SK-N-MC (cell line): ENCODE measurements around the gene UCKL1.
"Not testable (repeated sequence)": the region's sequence is repeated elsewhere in the genome, so short reads cannot be mapped to it uniquely, and the experiment has no call there.

Source experiments
- DNase-seq: peaks from one replicate; pipeline ENCODE4 v3.0.0-alpha.2; 2011; ENCODE audit warnings: low read depth, low spot score
- H3K27ac ChIP-seq: fragments of 200-600 bp; sonication (generic); 2 replicates; pipeline ENCODE4 v1.5.1; 2016; ENCODE audit warnings: mixed run types
- H3K36me3 ChIP-seq: fragments of 200-600 bp; sonication (generic); 2 replicates; pipeline ENCODE4 v1.6.1; 2017; ENCODE audit warnings: antibody characterized with exemption, low read length, mixed read lengths; ENCODE audit not compliant: insufficient read depth
- H3K4me3 ChIP-seq: fragments of 200-600 bp; sonication (generic); 2 replicates; pipeline ENCODE4 v1.5.1; 2016
- H3K9ac ChIP-seq: fragments of 200-600 bp; sonication (generic); 2 replicates; pipeline ENCODE4 v1.8.0; 2017; ENCODE audit warnings: mixed run types, mixed read lengths; ENCODE audit not compliant: insufficient read length
- H3K9me3 ChIP-seq: fragments of 200-600 bp; sonication (generic); 2 replicates; pipeline ENCODE4 v1.6.1; 2017; ENCODE audit warnings: low read depth, mild to moderate bottlenecking, antibody characterized with exemption, low read length, moderate library complexity, mixed read lengths
- EZH2 ChIP-seq: fragments of 200-600 bp; sonication (generic); IDR thresholded peaks from one replicate; pipeline ENCODE4 v1.6.1; 2017; ENCODE audit warnings: antibody characterized with exemption
- FOXP2 ChIP-seq: optimal IDR thresholded peaks from 2 replicates; pipeline ENCODE3; 2011; ENCODE audit warnings: mild to moderate bottlenecking, moderate library complexity; ENCODE audit not compliant: insufficient read depth; ENCODE audit errors: extremely low read length, control extremely low read depth
- POLR2AphosphoS5 ChIP-seq: IDR thresholded peaks from 2 replicates; pipeline ENCODE4 v1.6.1; 2012; ENCODE audit warnings: mild to moderate bottlenecking, low read depth, low read length, borderline replicate concordance

The UCKL1 gene

DNA sequence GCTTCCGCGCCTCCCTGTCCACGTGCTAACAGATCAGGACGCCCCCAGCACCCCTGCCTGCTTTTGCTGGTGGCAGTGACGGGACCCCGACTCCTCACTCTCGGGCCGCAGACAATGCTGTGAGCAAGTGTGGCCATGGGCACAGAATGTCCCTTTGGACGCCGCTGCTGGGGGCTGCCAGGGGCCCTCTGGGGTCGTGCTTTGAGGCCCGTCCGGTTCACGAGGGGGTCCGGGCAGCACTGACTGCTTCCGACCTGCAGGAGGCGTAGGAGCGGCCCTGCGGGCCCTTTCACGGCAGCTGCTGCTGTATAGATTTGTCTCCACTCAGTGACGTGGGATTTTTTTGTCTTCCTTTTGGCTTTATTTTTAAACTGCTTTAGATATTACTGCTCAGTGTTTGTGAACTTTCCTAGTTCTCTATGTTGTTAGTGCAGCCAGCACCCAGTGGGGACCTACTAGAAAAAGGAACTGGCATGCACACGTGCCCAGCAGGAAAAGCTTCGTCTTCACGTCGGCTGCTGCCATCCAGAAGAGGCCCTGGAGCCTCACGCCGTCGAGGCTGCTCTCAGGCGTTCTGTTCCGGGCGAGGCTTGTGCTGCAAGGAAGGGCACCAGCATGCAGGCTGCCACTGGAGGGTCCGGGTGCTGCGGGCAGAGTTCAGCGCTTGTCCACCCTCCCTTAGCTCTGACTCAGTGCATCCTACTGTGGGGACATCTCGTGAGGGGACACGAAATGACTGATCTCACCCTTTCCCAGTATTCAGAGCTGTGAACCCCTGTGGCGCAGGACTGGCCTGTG is 21.7 kb downstream of the UCKL1 start:
- H3K4me3 ChIP-seq = no peak overlapping the region
- H3K9me3 ChIP-seq = no peaks in the 10 kb centered on the region
- peak overlapping the region; percentile 25; the same call in 1 of the 2 replicates for H3K27ac ChIP-seq
- no peak for DNase-seq
- no peak overlapping the region for H3K9ac ChIP-seq
- TF ChIP-seq FOXP2 (no peak), POLR2AphosphoS5 (no peak), EZH2 (no peak)
- peaks cover 39% of the 10 kb centered on the region; the same call in 1 of the 2 replicates for H3K36me3 ChIP-seq

- peaks cover 43% of the 10 kb centered on the region for H3K36me3 ChIP-seq
- no peak overlapping the region for H3K27ac ChIP-seq
- H3K4me3 ChIP-seq = no peak overlapping the region
- DNase-seq = no peak
- H3K9ac ChIP-seq = no peak overlapping the region
- no peaks in the 10 kb centered on the region for H3K9me3 ChIP-seq
- TF ChIP-seq FOXP2 = no peak
- TF ChIP-seq POLR2AphosphoS5 = no peak
- TF ChIP-seq EZH2 = no peak
These were observed 22.6 kb downstream of the UCKL1 start for GRCh38 chr20:63933646-63934045.

DNA sequence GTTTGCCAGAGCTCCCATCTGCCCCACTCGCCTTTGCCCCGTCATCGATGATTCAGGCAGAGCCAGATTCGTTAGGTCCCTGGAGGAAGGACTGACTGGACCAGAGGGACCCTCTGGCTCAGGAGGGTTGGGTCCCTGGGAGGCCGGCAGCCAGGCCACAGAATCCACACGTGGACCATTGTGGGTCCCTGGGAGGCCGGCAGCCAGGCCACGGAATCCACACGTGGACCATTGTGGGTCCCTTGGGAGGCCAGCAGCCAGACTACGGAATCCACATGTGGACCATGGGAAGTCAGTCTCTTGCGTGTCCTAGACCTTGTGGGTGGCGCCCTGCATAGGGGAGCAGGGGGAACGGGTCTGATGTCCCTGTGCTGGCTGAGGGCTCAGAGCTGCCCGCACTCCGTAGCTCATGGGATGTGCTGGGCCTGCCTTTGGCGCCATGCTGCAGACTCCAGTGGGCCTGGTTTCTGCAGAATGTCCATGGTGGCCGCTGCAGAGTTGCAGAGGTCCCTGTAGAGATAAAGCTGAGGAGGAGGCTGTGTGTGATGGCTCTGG is 23.5 kb downstream of the UCKL1 start:
- H3K9me3 ChIP-seq = no peaks in the 10 kb centered on the region
- no peak overlapping the region for H3K27ac ChIP-seq
- TF ChIP-seq EZH2 (no peak), POLR2AphosphoS5 (no peak), FOXP2 (no peak)

GRCh38 chr20:63931735-63932134 is 24.5 kb downstream of the UCKL1 start:
- H3K9me3 ChIP-seq = no peaks in the 10 kb centered on the region
- H3K4me3 ChIP-seq = no peak overlapping the region
- peaks cover 50% of the 10 kb centered on the region for H3K36me3 ChIP-seq
- no peak overlapping the region for H3K9ac ChIP-seq
- TF ChIP-seq POLR2AphosphoS5 (no peak), EZH2 (no peak), FOXP2 (no peak)
- no peak overlapping the region for H3K27ac ChIP-seq
- no peak for DNase-seq

More for the DNA sequence above, 23.5 kb downstream of the UCKL1 start:
- H3K4me3 ChIP-seq = no peak overlapping the region
- no peak for DNase-seq
- H3K9ac ChIP-seq = no peak overlapping the region
- peaks cover 50% of the 10 kb centered on the region for H3K36me3 ChIP-seq

- Histone ChIP-seq H3K36me3 (peaks cover 55% of the 10 kb centered on the region), H3K27ac (no peak overlapping the region), H3K9me3 (no peaks in the 10 kb centered on the region), H3K9ac (no peak overlapping the region), H3K4me3 (no peak overlapping the region)
- TF ChIP-seq EZH2 (no peak), FOXP2 (no peak), POLR2AphosphoS5 (no peak)
- DNase-seq = no peak
These were observed 25.2 kb downstream of the UCKL1 start for GRCh38 chr20:63930971-63931553.

- H3K27ac ChIP-seq, H3K9ac ChIP-seq, H3K9me3 ChIP-seq, H3K4me3 ChIP-seq, DNase-seq: not testable (repeated sequence)
- peaks cover 52% of the 10 kb centered on the region for H3K36me3 ChIP-seq
These were observed 26.7 kb downstream of the UCKL1 start for GRCh38 chr20:63929473-63929883.

GRCh38 chr20:63929071-63929470 is 27.1 kb downstream of the UCKL1 start:
- Histone ChIP-seq H3K9me3 (no peaks in the 10 kb centered on the region), H3K4me3 (no peak overlapping the region), H3K27ac (no peak overlapping the region), H3K9ac (no peak overlapping the region), H3K36me3 (peaks cover 52% of the 10 kb centered on the region)
- no peak for DNase-seq
- no peak for TF ChIP-seq FOXP2
- TF ChIP-seq EZH2 = no peak
- TF ChIP-seq POLR2AphosphoS5 = no peak

GRCh38 chr20:63926298-63926697 is 29.9 kb downstream of the UCKL1 start:
- Histone ChIP-seq H3K27ac (peak overlapping the region; percentile 48), H3K36me3 (peaks cover 33% of the 10 kb centered on the region), H3K9me3 (no peaks in the 10 kb centered on the region), H3K4me3 (no peak overlapping the region), H3K9ac (no peak overlapping the region)
- TF ChIP-seq EZH2 (no peak), POLR2AphosphoS5 (no peak), FOXP2 (no peak)
- no peak for DNase-seq
